GM19035 (cell line): Measurements from ENCODE around the gene TGM3.

Experiments
- ATAC-seq: cut with Tn5 transposase; IDR thresholded peaks from one replicate; pipeline ENCODE4 v1.9.1; 2021; ENCODE audit not compliant: unreplicated experiment

Gene TGM3

DNA sequence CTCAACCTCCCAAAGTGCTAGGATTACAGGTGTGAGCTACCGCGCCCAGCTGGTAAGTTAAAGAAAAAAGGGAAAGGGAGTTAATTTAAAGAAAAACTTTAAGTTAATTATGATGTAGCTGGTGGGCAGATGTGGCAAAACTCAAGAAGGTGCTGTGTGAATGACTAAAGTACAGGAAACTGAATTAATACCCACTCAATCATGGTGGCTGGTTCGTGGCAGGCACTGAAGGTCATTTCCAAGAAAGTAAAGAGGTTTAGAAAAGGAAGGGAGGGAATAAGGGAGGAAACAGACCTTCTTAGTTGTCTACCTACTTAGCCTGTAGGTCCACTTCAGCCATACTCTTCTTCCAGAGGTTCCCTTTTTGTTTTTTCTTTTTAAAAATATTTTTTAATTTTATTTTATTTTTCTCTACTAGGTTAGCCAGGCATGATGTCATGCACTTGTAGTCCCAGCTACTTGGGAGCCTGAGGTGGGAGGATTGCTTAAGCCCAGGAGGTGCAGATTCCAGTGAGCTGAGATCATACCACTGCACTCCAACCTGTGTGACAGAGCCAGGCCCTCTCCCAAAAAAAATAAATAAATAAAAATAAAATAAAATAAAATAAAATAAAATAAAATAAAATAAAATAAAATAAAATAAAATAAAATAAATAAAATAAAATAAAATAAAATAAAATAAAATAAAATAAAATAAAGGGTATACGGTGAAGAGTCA is 11.9 kb upstream of the TGM3 start:
- no peak for ATAC-seq

DNA sequence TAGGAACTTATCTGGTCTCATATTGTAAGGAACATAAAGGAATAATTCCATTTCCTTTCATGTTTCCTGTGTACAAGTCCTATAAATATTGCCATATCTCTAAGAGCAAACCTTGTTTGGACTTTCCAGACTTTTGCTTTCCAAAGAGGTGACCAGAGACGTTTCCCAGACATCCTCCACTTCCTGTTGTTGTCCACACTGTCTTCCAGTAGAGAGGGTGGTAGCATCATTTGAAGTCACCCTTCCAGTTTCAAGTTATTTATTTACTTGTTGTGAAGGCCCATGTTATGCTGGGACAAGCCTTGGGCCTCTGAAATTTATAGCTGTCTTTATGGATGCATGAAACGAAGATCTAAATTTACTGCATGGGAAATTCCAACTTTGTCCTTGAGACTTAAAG is 10.6 kb upstream of the TGM3 start:
- ATAC-seq: no peak

DNA sequence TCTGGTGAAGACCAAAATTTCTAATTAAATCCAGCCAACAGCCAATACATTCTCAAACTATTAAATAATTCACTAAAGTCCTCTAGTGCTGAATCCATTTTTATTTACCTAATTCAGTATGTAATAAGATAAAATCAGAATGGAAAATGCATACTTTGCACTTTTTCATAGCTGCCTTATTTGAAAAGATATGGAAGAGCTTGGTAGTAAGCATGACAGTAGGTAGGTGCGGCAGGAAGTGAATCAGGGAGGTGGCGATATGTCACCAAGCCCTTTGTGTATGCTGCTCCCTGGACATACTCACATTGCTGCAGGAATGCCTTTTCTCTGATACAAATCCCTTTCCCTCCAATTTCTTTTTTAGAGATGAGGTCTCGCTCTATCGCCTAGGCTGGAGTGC is 10.2 kb upstream of the TGM3 start:
- no peak for ATAC-seq

DNA sequence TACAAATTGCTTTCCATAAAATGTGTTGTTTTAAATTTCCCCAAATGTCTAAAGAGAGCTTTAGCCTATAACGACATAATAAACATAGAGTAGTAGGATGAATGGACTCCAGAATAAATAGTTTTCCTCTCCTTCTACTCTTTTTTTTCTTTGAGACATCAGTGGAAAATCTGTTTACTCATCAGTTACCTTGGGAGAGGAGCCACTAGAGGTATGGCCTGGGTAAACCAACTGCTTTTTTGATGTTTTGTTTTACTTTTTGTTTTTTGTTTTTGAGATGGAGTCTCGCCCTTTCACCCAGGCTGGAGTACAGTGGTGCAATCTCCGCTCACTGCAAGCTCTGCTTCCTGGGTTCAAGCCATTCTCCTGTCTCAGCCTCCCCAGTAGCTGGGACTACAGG is 8.3 kb upstream of the TGM3 start:
- no peak for ATAC-seq

DNA sequence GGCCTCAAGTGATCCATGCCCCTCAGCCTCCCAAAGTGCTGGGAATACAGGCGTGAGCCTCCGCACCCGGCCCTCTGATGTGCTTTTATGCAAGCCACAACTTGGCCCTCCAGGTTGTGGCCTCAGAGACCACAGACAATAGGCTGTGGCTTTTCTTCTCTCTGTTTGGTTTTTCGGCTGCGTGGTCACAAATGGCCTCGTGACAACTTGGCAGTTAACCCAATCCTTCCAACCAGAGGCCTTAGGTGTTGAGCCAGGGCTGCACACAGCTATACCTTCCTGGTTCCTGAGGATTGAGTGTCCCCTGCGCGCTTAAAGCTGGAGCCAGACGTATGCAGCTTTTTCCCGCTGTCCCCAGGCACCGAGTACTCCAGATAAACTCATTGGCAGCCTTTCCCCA is 6.3 kb upstream of the TGM3 start:
- no peak for ATAC-seq

DNA sequence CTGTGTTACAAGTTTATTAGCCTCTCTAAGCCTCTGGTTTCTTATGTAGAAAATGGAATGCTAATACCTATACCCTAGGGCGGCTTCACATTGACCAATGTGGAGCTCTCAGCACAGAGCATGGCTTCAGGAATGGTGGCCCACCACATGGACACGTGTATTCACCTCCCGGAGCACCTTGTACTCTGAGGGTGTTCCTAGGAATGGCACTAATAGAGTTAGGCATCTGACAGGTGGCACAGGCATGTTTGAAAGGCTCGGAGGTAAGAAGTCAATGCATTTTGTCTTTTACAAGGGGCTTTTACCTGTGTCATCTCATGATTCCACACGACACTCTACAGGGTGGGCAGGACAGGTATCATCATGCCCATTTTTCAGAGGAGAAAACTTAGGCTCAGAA is 5.3 kb upstream of the TGM3 start:
- ATAC-seq: no peak

DNA sequence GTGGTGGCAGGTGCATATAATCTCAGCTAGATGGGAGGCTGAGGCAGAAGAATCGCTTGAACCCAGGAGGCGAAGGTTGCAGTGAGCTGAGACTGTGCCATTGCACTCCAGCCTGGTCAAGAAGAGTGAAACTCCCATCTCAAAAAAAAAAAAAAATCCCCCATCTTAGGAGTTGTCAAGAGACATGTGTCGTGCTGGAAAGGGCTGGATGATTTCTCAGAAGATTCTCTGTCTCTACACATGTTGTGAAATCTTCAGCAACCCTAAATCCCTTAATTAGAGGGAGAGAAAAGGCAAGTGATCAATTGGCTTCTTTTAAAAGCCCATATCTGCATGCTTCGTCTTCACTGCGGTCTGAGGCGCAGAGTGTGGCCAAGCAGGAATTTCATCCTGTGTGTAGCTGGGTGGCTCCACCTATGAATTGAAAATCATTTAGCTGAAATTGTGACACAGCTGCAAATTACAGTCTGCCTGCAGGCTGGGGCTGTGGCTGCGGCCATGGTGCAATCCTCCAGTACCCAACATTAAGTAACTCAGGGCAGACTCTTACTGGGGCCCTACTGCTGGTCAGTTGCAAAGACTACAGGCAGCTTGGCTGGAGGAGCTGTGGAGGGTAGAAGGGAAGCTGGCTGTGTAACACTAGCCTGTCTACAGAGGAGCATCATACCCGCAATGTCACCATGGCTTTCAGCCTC is 3.2 kb upstream of the TGM3 start:
- ATAC-seq: no peak

DNA sequence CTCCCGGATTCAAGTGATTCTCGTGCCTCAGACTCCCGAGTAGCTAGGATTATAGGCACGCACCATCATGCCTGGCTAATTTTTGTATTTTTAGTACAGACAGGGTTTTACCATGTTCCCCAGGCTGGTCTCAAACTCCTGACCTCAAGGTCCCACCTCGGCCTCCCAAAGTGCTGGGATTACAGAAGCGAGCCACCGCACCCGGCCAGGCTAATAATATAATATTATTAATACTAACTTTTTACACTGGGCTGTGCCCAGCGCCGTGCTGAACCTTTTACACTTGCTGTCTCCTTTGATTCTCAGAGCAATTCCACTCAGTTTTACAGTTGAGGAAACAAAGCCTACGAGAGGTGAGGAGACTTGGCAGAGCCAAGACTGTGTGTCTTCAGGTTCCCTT is 2.3 kb upstream of the TGM3 start:
- no peak for ATAC-seq

DNA sequence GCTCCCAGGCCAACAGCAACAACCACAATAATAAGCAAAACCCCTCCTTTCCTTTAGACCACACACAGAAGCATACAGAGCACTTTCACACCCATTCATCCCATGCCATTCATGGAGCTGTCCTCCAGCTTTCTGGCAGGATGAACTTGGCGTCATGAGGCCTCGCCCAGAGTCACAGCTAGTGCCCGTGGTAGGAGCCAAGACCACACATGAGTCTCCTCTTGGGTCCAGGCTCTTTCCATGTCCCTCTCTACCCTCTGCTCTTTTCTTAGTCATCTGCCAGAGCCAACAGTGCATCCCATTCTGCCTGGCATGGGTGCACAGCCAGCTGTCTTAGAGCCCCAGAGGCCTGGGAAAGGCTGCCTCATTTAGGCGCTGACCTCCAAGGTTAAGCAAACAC is 1.8 kb upstream of the TGM3 start:
- ATAC-seq: no peak

DNA sequence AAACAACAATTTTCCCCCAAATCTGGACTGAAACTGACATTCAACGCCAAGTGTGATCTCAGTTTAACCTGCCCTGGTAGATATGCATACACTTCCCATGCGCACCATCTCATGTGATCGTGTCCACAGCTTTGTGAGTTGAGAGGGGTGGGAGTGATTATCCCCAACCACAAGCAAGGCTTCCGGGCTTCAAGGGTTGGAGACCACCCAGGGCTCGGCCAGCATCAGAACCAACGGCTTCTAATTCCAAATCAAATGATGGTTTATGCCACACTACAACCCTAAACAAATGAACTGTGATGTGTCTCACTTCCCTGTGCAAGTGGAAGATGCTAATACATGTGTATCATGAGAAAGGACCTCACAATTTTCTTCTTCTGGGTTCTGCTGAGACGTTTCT is 515 bp upstream of the TGM3 start:
- ATAC-seq: no peak

DNA sequence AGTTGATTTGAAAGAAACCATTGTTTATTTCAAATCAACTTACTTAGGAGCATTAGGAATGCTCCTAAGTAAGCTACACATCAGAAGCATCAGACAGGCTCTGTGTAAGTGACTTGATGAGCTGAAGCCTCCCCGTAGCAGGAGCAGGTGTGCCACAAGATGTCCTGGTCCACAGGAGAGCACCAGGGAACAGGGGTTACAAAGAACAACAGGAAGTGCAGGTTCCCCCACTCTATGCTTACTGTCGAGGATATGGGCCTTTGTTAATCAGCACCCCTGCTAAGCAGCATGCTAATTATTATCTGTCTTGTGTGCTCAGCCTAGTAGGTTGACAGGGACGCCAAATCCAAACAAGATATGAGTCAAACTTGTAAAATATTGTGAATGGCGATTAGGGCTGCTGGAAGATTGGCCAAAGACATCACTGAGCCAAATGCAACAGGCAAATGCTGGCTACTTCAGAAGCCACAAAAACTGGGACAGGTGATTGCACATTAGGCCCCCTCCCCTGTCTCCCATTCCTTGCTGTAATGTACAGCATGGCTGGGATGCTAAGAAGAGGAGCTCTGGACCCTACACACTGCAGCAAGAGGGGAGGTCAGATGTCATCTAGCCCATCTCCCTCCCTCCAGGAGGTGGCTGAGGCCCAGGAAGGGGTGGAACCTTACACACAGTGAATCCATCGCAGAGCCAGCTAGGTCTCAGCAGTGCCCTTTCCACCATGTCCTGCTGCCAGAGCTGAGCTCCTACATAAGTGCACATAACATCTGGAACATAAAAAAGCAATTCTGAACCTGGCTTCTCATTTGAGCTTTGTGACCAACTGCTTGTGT is 939 bp downstream of the TGM3 start:
- ATAC-seq: no peak

DNA sequence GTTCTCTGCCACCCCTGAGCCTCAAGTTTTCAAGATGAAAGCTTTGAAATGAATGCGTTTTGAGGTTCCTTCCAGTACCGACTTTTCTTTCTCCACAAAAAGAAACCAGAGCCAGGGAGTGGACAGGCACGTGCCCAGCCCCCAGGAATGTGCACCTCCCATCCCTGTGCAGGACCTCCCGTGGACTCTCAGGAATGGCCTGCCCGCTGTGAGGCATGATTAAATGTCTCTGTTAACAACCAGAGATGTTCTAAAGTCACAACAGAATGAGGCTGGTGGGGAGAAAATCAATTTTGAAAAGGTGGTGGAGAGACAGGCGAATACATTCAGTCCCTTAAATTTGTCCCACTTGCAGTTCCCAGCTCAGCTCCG is 1.5 kb downstream of the TGM3 start:
- ATAC-seq: no peak

DNA sequence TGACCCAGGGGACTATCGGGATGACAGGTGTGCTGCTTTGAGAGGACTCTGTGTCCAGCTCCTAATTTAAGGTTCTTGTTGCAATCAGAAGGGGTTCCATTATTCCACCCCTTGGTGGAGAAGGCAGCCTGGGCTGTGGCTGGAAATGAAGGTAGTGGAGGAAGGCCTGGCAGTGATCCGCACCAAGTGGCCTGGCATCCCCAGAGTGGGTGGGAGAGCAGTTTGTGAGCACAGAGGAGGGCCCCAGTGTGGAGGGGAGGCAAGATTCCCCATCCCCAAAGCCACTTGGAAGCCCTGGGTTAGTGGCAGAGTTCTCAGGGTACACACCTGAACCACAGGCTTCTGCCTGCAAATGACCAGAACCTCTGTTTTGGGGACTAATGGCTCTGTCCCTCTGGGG is 2.3 kb downstream of the TGM3 start:
- ATAC-seq: no peak

DNA sequence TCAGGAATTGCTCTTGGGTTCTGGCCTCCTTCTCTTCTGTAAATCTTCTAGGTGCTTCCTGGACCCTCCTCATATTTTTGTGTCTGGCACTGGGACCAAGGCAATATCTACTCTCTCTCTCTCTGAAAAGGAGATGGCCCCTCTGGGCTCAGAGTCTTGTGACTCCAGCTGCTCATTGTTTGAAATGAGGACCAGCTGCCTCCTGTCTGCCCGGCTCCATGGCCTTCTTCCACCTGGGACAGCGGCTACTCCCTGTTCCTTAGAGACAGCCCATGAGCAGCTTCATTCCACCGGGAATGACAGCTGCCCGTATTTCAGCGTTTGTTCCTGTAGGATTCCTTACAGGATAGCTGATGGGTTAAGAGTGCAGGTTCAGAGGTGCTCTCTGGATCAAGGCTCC is 2.9 kb downstream of the TGM3 start:
- ATAC-seq: no peak

DNA sequence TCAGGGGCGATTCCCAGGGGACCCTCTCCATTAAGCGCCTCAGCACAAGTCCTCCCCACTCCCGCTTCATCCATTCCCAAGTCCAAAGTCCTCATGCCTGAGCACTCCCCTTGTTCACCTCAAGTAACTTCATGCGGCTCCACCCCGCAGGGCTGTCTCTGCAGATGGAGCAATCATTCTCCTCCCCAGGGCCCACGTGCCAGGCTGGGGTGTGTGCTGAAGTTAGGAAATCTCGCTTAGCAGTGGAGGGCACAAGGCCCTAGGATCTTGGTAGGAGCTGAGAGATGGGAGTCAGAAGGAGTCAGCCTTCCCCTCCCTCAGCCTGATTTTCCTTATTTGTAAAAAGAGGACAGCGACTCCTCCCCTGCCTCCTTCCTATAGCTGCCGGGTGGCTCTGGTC is 3.5 kb downstream of the TGM3 start:
- ATAC-seq: no peak

DNA sequence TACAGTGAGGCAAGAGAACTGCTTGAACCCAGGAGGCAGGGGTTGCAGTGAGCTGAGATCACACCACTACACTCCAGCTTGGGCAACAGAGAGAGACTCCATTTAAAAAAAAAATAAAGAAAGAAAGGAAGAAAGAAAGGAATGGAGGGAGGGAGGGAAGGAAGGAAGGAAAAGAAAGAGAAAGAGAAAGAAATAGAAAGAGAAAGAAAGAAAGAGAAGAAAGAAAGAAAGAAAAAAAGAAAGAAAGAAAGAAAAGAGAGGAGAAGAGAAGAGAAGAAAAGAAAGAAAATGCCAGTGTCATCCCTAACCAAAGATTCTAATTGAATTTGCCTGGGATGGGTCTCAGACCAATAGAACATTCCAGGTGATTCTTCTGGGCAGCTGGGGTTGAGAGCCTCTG is 4.2 kb downstream of the TGM3 start:
- no peak for ATAC-seq

DNA sequence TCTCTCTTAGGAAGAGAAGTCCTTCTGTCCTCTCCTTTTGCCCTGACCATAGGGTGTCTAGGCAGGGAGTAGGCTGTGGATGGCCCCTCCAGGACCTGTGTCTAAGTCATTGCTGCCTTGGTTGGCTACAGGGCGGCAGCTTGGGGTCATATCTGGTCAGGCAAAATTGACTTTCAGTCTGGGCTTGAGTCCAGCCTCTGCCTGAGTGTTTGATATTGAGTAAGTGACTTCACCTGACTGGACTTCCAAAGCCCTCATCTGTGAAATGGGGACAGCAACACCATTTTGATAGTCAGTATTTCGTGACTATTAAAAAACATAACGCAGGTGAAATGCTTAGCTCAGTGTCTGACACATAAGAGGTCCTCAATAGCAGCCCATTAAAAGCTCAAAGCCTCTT is 4.6 kb downstream of the TGM3 start:
- no peak for ATAC-seq

DNA sequence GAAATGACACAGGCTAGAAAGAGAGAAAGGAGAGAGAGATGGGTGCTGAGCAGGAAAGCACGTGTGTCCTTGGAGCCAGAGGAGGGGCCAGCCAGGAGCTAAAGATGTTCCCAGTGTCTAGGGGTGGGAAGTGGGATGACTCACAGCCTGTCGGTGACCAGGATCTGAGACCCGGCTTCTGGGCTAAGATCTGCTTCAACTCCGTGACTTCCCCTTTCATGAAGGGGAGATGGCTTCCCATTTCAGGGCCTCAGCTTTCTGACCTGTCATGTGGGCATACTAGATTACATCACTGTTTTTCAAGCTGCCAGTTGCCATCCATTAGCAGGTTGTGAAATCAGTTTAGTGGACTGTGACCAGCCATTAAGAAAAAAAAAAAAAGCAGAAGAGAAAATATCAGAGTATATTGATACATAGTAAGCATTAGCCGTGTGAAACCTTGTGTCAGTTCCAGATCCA is 5.4 kb downstream of the TGM3 start:
- peak; percentile 89 for ATAC-seq

DNA sequence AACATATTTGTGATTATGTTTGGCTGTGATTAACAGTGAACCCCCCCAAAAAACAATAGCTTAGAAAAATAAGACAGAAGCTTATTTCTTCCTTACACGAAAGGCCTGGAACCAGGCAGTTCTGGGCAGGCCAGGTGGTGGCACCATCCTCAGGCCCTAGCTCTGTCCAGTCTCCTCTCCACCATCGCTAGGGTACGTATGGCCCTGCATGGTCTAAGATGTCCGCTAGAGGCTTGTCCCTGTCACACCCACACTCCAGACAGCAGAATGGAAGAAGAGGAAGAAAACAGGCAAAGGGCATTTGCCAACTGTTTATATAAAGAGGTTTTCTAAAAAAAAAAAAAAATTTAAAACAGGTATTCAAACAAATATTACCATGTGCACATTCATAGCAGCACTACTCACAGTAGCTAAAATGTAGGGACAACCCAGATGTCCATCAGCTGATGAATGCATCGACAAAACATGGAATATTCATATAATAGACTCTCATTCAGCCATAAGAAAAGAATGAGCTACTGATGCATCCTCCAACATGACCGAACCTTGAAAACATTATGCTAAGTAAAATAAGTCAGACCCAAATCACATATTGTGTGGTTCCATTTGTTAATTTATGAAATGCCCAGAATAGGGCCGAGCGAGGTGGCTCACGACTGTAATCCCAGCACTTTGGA is 6.7 kb downstream of the TGM3 start:
- ATAC-seq: no peak

DNA sequence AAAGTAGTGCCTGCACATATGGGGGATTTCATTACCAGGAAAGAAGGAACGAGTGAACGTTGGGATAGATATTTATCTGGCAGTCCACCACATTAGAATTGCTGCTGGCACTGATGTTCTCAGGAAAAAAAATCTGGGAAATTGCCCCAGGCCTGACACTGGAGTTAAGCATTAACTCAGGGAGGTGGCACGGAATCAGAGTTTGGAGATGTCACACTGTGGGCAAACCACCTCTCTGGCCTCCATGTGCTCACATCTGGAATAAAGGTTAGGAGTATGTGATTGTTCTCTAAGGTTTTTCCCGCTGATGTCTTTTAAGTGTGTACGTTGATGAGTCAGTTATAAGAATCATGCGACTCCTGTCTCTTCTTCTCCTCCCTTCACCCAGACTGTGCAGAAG is 7.9 kb downstream of the TGM3 start:
- ATAC-seq: no peak

DNA sequence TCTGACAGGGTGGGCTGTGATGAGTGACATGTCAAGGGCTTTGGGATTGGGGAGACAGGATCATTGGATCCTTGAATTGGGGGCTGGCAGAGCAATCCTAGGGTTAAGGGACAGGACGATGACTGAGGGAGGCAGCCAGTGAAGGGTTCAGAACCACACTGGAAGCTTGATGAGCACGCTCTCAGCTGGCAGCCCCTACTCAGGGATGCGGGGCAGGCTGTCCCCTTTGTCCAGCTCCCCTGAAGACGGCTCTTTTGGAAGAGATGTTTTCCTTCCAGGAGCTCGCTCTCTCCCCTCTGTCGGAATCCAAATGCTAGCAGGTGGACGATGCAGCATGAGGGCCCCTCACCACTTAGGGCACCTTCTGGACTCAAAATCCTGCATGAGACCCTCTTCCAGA is 8.4 kb downstream of the TGM3 start:
- ATAC-seq: no peak

DNA sequence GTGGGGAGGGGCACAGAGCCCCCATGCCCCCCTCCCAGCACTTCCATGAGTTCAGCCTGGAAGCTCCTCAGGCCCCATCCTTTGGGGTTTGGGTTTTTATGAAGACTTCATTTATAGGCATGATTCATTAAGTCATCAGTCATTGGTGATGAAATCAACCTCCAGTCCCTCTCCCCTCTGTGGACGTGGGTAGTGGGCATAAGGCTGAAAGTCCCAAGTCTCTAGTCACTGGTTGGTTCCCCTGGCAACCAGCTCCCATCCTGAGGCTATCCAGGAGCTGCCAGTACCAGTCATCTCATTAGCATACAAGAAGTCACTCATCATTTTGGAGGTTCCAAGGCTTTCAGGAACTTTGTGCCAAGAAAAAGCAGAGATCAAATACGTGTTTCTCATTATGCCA is 9.2 kb downstream of the TGM3 start:
- no peak for ATAC-seq
